Endothelial cell of umbilical vein (primary cell): ENCODE data around the gene FGF3. TPM values are rescaled to one million over a fixed set of nuclear protein-coding genes. Genes with fewer than 3 reads are reported as not detected.

Source experiments
- BruUV-seq: library from RNA; stranded (reverse); fragments of 400-500 nt; replicated peaks from 2 replicates; lab custom pipeline; 2021; lab: Mats Ljungman, UMichigan
- CTCF ChIA-PET: fragments of 300-600, 350-600 bp; sonication (Branson Sonifier 250); formaldehyde crosslinking; loops from one replicate; lab custom pipeline; 2021; ENCODE audit warnings: antibody characterized with exemption, inconsistent platforms; lab: Charles Lee
- POLR2A ChIA-PET: fragments of 300-600, 350-600 bp; sonication (Branson Sonifier 250); formaldehyde crosslinking; loops from one replicate; lab custom pipeline; 2021; ENCODE audit warnings: antibody characterized with exemption, inconsistent platforms; lab: Charles Lee
- DNase-seq: peaks from one replicate; pipeline ENCODE4 v3.0.0-alpha.2; 2011; ENCODE audit warnings: low read depth, low spot score
- FAIRE-seq: peaks from 2 replicates; lab custom pipeline; 2011; peaks lifted over from hg19 to GRCh38; lab: Jason Lieb, UNC
- H2AFZ ChIP-seq: 2 replicates; pipeline ENCODE4 v1.6.0; 2012; ENCODE audit warnings: low read depth, low read length, control low read depth, inconsistent platforms
- H3K27ac ChIP-seq: 2 replicates; pipeline ENCODE4 v1.5.1; 2011; ENCODE audit warnings: low read depth, mild to moderate bottlenecking, control low read depth, low read length, moderate library complexity; ENCODE audit not compliant: insufficient read depth
- H3K27me3 ChIP-seq, 2 experiments: 2 replicates each; pipeline versions ENCODE4 v1.6.0 to v1.6.1; 2011; ENCODE audit warnings: low read length in 2 of 2, mixed read lengths in 1 of 2; ENCODE audit not compliant: control insufficient read depth in 2 of 2, insufficient read depth in 2 of 2
- H3K36me3 ChIP-seq, 2 experiments: 2 replicates in 1 of 2; 3 replicates in 1 of 2; pipeline ENCODE4 v1.5.1; 2011; ENCODE audit warnings: low read length in 2 of 2, mild to moderate bottlenecking in 1 of 2, moderate library complexity in 1 of 2; ENCODE audit not compliant: control insufficient read depth in 2 of 2, insufficient read depth in 2 of 2; ENCODE audit errors: extremely low read depth in 1 of 2
- H3K4me1 ChIP-seq: 3 replicates; pipeline ENCODE4 v1.5.1; 2011; ENCODE audit warnings: mild to moderate bottlenecking, low read length; ENCODE audit not compliant: control insufficient read depth, insufficient read depth; ENCODE audit errors: extremely low read depth
- H3K4me2 ChIP-seq: 2 replicates; pipeline ENCODE4 v1.6.1; 2011; ENCODE audit warnings: low read length, control low read depth, mixed read lengths; ENCODE audit not compliant: insufficient read depth
- H3K4me3 ChIP-seq, 3 experiments: fragments of 200-600 bp in 1 of 3; sonication (generic), shearing (Covaris generic) in 1 of 3; replicated peaks in 1 of 3; 2 replicates each; pipeline ENCODE4 v1.5.1; 2011 to 2016; ENCODE audit warnings: control low read depth in 3 of 3, low read length in 3 of 3, mild to moderate bottlenecking in 2 of 3, inconsistent platforms in 1 of 3, low read depth in 1 of 3, moderate library complexity in 1 of 3; ENCODE audit not compliant: insufficient read depth in 1 of 3
- H3K79me2 ChIP-seq: 2 replicates; pipeline ENCODE4 v1.6.0; 2012; ENCODE audit warnings: low read length, inconsistent platforms; ENCODE audit not compliant: control insufficient read depth, insufficient read depth
- H3K9ac ChIP-seq: replicated peaks from 2 replicates; pipeline ENCODE3; 2011; ENCODE audit warnings: low read length, control low read depth; ENCODE audit not compliant: insufficient read depth; ENCODE audit errors: extremely low read depth
- H3K9me1 ChIP-seq: replicated peaks from 3 replicates; pipeline ENCODE4 v1.6.0; 2011; ENCODE audit warnings: mild to moderate bottlenecking, low read length; ENCODE audit not compliant: control insufficient read depth, insufficient read depth; ENCODE audit errors: extremely low read depth
- H3K9me3 ChIP-seq: replicated peaks from 2 replicates; pipeline ENCODE4 v1.5.1; 2012; ENCODE audit warnings: low read length, inconsistent platforms; ENCODE audit not compliant: control insufficient read depth, insufficient read depth
- H4K20me1 ChIP-seq: replicated peaks from 2 replicates; pipeline ENCODE3; 2011; ENCODE audit warnings: mild to moderate bottlenecking, low read length; ENCODE audit not compliant: control insufficient read depth, insufficient read depth; ENCODE audit errors: extremely low read depth
- EZH2 ChIP-seq: IDR thresholded peaks from 2 replicates; pipeline ENCODE4 v1.6.1; 2012; ENCODE audit warnings: borderline replicate concordance, low read depth, mild to moderate bottlenecking, moderate library complexity, low read length, inconsistent platforms; ENCODE audit not compliant: severe bottlenecking
- FOS ChIP-seq: IDR thresholded peaks from 2 replicates; pipeline ENCODE4 v1.6.1; 2011; ENCODE audit warnings: mild to moderate bottlenecking, low read length, moderate library complexity, borderline replicate concordance; ENCODE audit not compliant: insufficient read depth
- GATA2 ChIP-seq: IDR thresholded peaks from 2 replicates; pipeline ENCODE4 v1.7.0; 2011; ENCODE audit warnings: low read depth, mild to moderate bottlenecking, moderate library complexity, mixed read lengths, low read length; ENCODE audit not compliant: insufficient read length, insufficient read depth
- JUN ChIP-seq: IDR thresholded peaks from 2 replicates; pipeline ENCODE4 v1.6.1; 2011; ENCODE audit warnings: borderline replicate concordance, low read depth; ENCODE audit not compliant: insufficient read length, insufficient read depth
- POLR2AphosphoS5 ChIP-seq: IDR thresholded peaks from 2 replicates; pipeline ENCODE4 v1.6.1; 2012; ENCODE audit warnings: low read depth, mild to moderate bottlenecking, control low read depth, low read length, moderate library complexity; ENCODE audit not compliant: insufficient read depth
- dilution Hi-C: fragments of 300-500 bp; cut with MboI; formaldehyde crosslinking; loops from one replicate; pipeline ENCODE4 v1.15.0; 2019; ENCODE audit warnings: low sequenced_read_pairs; ENCODE audit not compliant: extremely low pct_ligation_motif_present
- intact Hi-C: fragments of 100-400 bp; cut with micrococcal nuclease; formaldehyde crosslinking; loops from one replicate; pipeline ENCODE4 v1.10.0; 2022
- polyA plus RNA-seq, 4 experiments: library from polyadenylated mRNA; depleted of rRNA in 3 of 4; stranded (reverse) in 3 of 4; unstranded in 1 of 4; fragments of >200 nt; gene quantifications; 2 replicates each; pipeline versions ENCODE4 v1.2.1 to v1.2.3, GENCODE V29; 2011 to 2012; ENCODE audit warnings: missing spikeins in 1 of 4
- total RNA-seq: library from RNA; stranded (reverse); gene quantifications from 2 replicates; pipeline ENCODE4 v1.2.3, GENCODE V29; 2021
- TF ChIP-seq, protein P1 (sequence below), 2 donors: IDR thresholded peaks; 1 replicate in 1 of 2; 2 replicates in 1 of 2; pipeline ENCODE4 v1.5.1; 2011; ENCODE audit warnings: low read length in 2 of 2, mild to moderate bottlenecking in 2 of 2, moderate library complexity in 2 of 2, control low read depth in 1 of 2, inconsistent platforms in 1 of 2, low read depth in 1 of 2; ENCODE audit not compliant: insufficient read depth in 1 of 2; ENCODE audit errors: extremely low read depth in 1 of 2
- TF ChIP-seq, protein P2 (sequence below): IDR thresholded peaks from 2 replicates; pipeline ENCODE4 v1.6.1; 2011; ENCODE audit not compliant: insufficient read depth, insufficient read length

FGF3 gene
- total and polyA plus RNA-seq, 2 donors (not counting 3 experiments of a cell fraction or from before 2014, with no cell fraction given) = not detected

DNA sequence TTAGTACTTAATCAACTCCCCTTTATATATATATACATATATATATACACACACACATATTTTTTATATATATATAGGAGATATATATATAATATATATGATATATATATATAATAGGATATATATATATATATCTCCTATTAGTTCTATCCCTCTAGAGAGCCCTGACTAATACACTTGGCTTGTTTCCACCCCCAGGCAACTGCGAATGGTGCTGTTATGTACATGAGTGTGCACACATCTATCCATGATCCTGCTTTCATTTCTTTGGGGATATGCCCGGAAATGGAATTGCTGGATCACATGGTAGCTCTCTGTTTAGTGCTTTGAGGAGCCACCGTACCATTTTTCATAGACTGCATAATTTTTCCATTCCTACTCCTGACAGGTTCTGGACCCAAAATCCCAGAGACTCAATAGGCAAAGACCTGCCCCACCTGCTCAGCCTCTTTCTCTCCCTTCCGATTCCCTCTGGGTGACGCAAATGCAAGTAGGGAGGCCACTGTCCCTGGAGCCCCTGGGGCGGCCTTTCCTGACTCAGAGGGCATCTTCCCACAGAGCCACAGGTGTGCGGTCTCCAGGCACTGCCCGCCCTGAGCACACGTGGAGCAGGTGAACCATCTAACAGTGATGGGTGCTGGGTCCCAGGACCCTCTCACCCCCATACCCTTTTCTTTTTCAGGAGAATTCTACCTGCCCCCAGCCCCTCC lies 12.0 kb downstream of the FGF3 start:
- H4K20me1 ChIP-seq = no peaks in the 10 kb centered on the region
- H3K9me1 ChIP-seq = no peaks in the 10 kb centered on the region
- peaks cover 2% of the 10 kb centered on the region in 2 experiments for H3K27me3 ChIP-seq
- FAIRE-seq (no peak), DNase-seq (no peak)
- BruUV-seq = no TSS peak
- H3K9ac ChIP-seq = no peak overlapping the region
- H3K4me2 ChIP-seq = no peak overlapping the region
- ChIA-PET CTCF (no interaction called here), POLR2A (no interaction called here)
- no peaks in the 10 kb centered on the region for H3K79me2 ChIP-seq
- intact Hi-C loops (no loop called here), dilution Hi-C loops (no loop called here)
- TF ChIP-seq FOS = no peak
- no peaks in the 10 kb centered on the region for H3K9me3 ChIP-seq
- no peak overlapping the region for H2AFZ ChIP-seq
- no peak overlapping the region for H3K4me3 ChIP-seq
- H3K4me1 ChIP-seq = no peaks in the 10 kb centered on the region
- no peak overlapping the region for H3K27ac ChIP-seq
- no peaks in the 10 kb centered on the region for H3K36me3 ChIP-seq

DNA sequence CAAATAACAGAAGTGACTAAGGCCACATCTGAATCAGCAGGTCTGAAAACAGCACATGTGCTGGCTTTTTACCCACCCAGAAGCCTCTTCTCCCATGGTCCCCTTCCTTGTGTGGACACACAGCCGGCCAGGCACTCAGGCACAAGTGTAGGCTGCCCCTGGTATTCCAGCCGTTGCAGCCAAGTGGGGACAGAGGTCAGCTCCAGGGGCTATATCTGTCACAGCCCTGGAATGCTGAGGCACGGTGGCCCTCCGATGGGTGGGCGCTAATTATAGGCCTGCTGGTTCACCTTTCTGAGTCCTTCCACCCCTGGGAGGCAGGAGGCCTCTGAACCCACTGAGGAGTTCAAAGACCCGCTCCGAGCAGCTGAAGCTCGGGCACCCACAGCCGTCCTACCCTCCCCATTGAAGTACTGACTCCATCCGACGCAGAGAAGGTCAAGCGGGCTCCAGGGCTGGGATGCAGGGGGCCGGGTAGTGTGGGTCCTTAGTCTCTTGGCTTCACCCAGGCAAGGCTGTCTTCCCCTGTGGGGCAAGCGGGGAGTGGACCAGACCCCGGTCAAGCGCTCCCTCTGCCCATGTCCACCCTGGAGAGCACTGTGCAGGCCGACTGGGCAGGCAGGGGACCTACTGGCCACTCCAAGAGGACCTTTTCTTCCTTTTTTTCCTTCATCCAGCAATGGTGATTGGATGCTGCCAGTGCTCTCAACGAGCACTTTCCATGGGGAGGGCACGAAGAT lies 14.3 kb downstream of the FGF3 start:
- no TSS peak for BruUV-seq
- ChIA-PET POLR2A (no interaction called here), CTCF (no interaction called here)
- Histone ChIP-seq H3K9me1 (no peaks in the 10 kb centered on the region), H3K79me2 (no peaks in the 10 kb centered on the region), H3K9ac (no peak overlapping the region), H3K4me2 (no peak overlapping the region), H3K27ac (no peak overlapping the region), H3K27me3 (peaks cover 2% of the 10 kb centered on the region in 2 experiments), H3K9me3 (no peaks in the 10 kb centered on the region), H4K20me1 (no peaks in the 10 kb centered on the region), H3K36me3 (no peaks in the 10 kb centered on the region), H3K4me1 (no peaks in the 10 kb centered on the region), H2AFZ (no peak overlapping the region), H3K4me3 (no peak overlapping the region)
- FAIRE-seq = no peak
- dilution Hi-C loops (no loop called here), intact Hi-C loops (no loop called here)
- no peak for DNase-seq
- TF ChIP-seq, protein P1, sequence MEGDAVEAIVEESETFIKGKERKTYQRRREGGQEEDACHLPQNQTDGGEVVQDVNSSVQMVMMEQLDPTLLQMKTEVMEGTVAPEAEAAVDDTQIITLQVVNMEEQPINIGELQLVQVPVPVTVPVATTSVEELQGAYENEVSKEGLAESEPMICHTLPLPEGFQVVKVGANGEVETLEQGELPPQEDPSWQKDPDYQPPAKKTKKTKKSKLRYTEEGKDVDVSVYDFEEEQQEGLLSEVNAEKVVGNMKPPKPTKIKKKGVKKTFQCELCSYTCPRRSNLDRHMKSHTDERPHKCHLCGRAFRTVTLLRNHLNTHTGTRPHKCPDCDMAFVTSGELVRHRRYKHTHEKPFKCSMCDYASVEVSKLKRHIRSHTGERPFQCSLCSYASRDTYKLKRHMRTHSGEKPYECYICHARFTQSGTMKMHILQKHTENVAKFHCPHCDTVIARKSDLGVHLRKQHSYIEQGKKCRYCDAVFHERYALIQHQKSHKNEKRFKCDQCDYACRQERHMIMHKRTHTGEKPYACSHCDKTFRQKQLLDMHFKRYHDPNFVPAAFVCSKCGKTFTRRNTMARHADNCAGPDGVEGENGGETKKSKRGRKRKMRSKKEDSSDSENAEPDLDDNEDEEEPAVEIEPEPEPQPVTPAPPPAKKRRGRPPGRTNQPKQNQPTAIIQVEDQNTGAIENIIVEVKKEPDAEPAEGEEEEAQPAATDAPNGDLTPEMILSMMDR (IDR thresholded peaks at IDR 0.05; ENCODE audit: extremely low read depth in 1 of 2, insufficient read depth in 1 of 2, low read depth in 1 of 2, low read length in 2 of 2) = no peak
- TF ChIP-seq, protein P2, sequence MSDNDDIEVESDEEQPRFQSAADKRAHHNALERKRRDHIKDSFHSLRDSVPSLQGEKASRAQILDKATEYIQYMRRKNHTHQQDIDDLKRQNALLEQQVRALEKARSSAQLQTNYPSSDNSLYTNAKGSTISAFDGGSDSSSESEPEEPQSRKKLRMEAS = no peak
- TF ChIP-seq EZH2 (no peak), FOS (no peak), GATA2 (no peak), JUN (no peak), POLR2AphosphoS5 (no peak)
